KOPT-K1 (cell line): Measurements from ENCODE around the gene ABCA13.

ENCODE experiments used
- H3K27ac ChIP-seq: fragments of 200-600 bp; sonication (generic); 2 replicates; pipeline ENCODE4 v1.5.1; 2016; ENCODE audit warnings: antibody characterized with exemption, mild to moderate bottlenecking, low read depth, low read length; ENCODE audit not compliant: poor library complexity, severe bottlenecking
- H3K36me3 ChIP-seq: fragments of 200-600 bp; sonication (generic); 2 replicates; pipeline ENCODE4 v1.5.1; 2017; ENCODE audit warnings: antibody characterized with exemption, mild to moderate bottlenecking, low read length, moderate library complexity; ENCODE audit not compliant: insufficient read depth
- H3K9me3 ChIP-seq: fragments of 200-600 bp; sonication (generic); 2 replicates; pipeline ENCODE4 v1.5.1; 2017; ENCODE audit warnings: antibody characterized with exemption, low read length, mild to moderate bottlenecking; ENCODE audit not compliant: insufficient read depth, poor library complexity, severe bottlenecking

The ABCA13 gene

DNA sequence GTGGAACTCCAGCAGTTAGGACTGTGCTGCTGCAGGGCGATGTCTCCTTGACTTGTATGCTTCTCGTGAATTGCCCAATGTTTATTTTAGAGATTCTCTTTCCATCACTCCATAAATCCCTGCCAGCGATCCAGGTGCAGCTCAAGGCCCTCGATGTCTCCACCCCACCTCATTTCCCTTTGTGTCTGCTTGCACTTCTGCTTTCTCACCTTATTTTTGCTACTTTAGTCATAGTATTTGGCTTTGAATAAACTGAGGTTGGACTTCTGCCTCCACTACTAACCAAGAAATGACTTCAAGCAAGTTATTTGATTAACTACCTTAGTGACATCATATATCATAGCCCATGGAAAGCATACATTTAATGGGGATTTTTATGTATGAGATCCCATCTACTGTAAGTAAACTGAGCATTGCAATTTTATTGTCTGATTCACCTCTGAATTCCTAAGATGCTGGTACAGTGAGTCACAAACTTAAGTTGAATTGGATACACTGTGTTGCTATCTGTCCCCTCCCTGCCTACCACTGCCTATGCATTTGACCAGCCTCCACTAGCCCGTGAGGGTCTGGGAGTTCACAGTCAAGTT lies 255.8 kb downstream of the ABCA13 start:
- no peaks in the 10 kb centered on the region for H3K36me3 ChIP-seq
- H3K9me3 ChIP-seq = no peaks in the 10 kb centered on the region
- H3K27ac ChIP-seq = no peak overlapping the region

DNA sequence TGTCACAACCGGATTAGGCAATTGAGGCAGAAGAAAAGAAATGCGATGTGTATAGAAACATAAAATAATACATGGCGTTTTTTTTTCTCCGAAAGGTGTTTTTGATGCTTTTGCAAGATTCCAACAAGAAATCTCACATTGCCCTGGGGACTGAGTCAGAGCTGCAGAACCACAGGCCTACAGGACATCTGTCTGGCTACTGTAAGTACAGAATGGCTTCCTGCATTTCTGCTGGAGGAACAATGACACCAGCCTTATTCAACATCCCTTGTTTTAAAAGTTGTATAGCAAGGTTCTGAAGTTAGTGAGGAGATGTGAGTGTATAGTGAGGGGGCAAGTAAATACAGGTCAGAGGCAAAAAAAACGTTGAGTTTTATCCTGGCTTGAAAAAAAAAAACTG lies 256.4 kb downstream of the ABCA13 start:
- no peaks in the 10 kb centered on the region for H3K9me3 ChIP-seq
- no peak overlapping the region for H3K27ac ChIP-seq
- H3K36me3 ChIP-seq = no peaks in the 10 kb centered on the region

DNA sequence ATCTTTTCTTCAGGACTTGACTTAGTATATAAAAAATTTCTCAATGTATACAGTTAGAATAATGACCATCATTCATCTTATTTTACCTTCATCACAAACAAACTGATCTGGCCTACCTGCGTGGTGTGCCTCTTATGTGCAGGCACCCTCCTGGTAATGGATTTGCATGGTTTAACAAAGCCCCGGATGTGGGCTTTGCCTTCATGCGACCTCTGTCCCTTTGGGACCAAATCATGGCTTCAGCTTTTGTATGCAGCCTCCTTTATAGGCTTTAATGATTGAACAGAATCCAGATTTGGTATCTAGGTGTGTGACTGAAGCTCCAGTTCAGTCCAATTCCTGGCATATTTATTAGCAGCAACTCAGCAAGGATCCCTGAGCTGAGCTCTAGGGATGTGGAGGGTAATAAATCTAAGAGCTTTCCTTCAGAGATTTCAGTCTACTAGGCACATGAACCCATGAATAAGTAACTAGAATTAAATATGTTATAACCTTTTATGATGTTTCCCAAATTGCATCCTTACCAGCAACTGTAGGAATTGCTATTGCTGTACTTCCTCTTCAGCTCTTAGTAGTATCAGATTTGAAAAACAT lies 256.9 kb downstream of the ABCA13 start:
- Histone ChIP-seq H3K36me3 (no peaks in the 10 kb centered on the region), H3K9me3 (no peaks in the 10 kb centered on the region), H3K27ac (no peak overlapping the region)

DNA sequence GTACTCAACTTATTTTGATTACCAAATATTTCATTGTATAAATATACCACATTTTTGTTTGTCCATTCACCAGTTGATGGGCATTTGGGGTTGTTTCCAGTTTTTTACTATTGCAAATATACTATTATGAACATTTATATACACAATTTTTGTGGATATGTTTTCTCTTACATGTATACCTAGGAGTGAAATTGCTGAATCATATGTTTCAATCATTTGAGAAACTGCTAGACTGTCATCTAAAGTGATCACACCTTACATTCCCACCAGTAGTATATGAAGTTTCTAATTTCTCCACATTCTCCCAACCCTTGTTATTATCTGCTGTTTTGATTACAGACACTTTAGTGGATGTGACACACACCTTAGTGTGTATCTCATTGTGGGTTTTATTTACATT lies 257.9 kb downstream of the ABCA13 start:
- no peak overlapping the region for H3K27ac ChIP-seq
- H3K36me3 ChIP-seq = no peaks in the 10 kb centered on the region
- no peaks in the 10 kb centered on the region for H3K9me3 ChIP-seq

DNA sequence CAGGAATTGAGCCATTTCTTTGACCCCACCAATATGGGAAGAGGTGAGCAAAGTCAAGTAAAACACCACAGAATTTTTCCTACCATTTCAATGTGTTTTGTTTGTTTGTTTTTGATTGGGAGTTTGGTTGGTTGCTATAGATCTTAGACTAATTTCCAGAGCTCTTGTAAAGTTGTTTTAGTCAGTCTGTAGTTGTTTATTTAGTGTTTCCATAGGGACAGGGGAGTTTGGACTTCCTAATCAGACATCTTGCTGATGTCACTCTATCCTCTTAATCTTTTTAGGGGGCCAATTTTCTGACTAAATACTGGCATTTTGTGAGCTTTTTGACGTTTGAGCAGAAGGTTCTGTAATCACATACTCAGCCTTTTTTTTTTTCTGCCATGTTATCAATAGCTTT lies 266.9 kb downstream of the ABCA13 start:
- Histone ChIP-seq H3K36me3 (no peaks in the 10 kb centered on the region), H3K27ac (no peak overlapping the region), H3K9me3 (no peaks in the 10 kb centered on the region)

DNA sequence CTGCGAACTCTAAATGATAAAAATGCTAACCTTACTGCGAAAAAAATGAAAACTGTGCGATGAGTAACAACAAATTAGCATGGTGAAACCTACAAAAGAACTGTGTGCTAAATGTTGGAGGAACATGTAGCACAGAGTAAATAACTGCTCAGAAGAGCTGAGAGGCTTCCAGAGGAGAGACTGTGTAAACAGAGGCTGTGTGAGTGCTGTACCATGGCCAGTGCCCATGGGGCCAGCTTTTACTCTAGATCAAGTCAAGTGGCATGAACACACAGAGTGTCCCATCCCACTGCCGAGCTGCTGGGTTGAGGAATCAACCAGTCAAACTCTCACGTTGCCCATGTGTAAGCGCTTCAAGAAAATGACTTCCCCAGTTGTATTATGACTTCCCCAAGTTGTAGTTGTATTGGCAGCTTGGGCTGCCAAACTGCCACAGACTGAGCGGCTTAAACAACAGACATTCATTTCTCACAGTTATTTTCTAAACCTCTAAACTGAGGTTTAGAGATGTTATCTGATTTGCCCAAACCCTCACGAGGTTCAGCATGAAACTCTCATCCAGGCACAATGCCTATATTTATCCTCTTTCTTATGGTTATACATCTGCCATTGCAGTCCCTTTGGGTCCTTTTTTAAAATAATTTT lies 270.7 kb downstream of the ABCA13 start:
- H3K9me3 ChIP-seq = peaks cover 6% of the 10 kb centered on the region
- no peak overlapping the region for H3K27ac ChIP-seq

DNA sequence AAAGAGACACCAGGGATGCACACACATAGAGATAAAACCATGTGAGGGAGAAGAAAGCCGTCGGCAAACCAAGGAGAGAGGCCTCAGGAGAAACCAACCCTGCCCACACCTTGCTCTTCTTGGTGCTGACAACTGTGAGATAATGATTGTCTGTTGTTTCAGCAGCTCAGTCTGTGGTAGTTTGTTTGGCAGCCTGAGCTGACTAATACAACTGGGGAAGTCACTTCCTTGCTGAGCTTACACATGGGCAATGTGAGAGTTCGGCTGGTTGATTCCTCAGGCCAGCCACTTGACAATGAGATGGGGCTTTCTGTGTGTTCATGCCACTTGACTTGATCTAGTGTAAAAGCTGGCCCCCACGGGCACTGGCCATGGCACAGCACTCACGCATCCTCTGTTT lies 271.8 kb downstream of the ABCA13 start:
- H3K27ac ChIP-seq = no peak overlapping the region
- H3K36me3 ChIP-seq = no peaks in the 10 kb centered on the region
- H3K9me3 ChIP-seq = peaks cover 6% of the 10 kb centered on the region

More for the DNA sequence above, 270.7 kb downstream of the ABCA13 start:
- no peaks in the 10 kb centered on the region for H3K36me3 ChIP-seq

DNA sequence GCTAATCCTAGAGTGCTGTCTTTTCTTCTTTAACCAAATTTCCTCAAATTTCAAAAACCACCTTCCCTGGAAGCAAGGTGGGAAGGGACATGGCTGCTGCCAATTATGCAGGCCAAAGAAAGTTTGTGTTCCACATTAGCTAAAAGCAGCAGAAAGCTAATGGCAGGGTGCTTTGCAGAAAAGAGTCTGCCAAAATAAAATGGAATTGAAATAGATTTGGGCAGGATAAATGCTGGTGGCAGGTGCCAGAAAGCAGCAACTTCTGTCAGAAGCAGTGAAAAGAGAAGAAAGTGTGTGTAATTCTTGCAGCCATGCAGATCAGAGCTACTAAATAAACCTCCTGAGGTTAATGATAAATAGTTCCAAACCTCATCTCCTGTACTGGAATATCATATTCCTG lies 275.5 kb downstream of the ABCA13 start:
- Histone ChIP-seq H3K27ac (no peak overlapping the region), H3K36me3 (no peaks in the 10 kb centered on the region), H3K9me3 (peaks cover 6% of the 10 kb centered on the region)

DNA sequence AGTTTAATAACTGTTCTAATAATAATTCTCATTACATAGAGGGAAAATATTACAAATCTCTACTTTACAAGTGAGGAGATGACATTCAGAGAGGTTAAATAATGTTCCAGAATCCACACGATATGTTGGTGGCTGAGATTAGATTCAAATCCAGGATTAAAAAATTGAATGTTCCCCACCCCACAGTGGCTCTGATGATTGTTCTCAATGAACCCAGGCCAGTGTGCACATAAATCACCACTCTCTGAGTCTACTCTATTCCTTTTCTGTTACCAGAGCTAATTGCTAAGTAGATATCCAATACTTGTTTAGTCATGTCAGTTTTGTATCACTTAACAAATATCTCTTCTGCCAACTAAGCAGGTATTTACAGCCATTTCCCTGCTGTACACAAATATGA lies 281.0 kb downstream of the ABCA13 start:
- Histone ChIP-seq H3K9me3 (no peaks in the 10 kb centered on the region), H3K27ac (no peak overlapping the region), H3K36me3 (no peaks in the 10 kb centered on the region)

DNA sequence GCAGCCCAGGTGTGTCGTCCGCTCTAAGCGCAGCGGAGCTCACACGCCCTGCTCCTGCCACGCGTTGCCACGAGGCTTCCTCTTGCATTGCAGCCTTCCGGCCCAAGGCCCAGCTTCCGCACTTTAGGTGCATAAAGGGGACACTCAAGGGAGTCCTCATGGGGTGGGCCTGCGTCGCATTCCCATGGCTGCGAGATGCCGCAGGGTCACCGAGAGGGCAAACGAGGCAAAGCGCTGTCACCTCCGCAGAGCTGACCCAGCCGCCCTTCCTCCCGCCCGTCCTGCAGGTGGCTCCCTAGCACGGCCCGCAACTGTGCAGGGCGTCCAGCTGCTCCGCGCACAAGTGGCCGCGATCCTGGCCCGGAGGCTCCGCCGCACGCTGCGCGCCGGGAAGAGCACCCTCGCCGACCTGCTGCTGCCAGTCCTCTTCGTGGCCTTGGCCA lies 283.5 kb downstream of the ABCA13 start:
- Histone ChIP-seq H3K27ac (no peak overlapping the region), H3K9me3 (no peaks in the 10 kb centered on the region), H3K36me3 (no peaks in the 10 kb centered on the region)

DNA sequence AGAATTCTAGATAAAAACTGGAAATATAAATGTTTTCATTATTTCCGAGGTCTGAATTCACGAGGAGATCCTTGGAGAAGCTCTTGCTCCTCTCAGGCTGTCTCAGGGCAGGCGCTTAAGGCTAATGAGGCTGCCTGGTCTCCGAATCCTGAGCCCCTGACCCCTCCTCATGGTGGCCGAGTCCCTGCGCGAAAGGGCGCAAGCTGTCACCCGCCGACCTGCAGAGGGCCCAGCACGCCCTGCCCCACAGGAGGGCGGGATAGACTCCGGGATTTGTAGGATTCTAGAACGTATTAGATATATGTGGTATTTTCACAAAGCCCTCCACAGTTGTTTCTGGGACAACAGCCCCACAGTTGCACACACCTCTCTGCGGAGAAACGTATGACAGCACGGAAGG lies 284.1 kb downstream of the ABCA13 start:
- no peaks in the 10 kb centered on the region for H3K9me3 ChIP-seq
- no peak overlapping the region for H3K27ac ChIP-seq
- H3K36me3 ChIP-seq = no peaks in the 10 kb centered on the region

DNA sequence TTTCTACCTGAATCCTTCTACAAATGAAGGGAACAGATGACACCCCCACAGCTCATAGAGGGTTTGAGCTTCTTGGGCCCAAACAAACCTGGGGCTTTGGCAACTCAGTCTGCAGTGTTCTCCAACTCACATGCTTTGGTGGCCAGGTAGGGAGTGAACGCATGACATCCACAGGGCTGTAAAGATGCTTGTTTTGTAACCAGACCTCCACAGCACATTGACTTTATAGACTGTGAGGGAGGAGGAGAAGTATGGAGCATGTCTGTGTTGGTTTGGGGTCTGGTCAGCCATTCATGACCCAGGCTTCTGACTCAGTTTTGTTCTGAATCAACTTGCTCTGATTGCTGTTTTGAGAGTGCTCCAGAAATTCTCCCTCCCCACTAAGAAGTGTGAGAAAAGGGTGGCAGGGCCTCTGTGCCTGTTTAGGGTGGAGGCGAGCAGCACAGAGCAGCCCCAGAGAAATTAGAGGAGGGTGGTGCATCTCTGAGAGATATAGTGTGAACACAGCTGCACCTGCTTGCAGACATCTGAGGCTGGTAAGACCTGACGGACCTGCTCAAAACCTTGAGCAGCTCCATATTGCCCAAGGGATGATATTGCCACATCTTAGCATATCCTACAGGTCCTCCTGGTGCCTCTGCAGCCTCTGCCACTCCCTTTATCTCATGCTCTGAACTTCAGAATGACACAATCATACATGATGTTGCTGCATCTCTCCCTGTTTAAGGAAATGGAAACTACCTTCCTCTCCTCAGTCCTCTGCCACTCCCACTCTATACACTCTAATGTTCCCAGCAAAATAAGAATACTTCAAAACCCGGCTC lies 287.7 kb downstream of the ABCA13 start:
- Histone ChIP-seq H3K9me3 (no peaks in the 10 kb centered on the region), H3K27ac (no peak overlapping the region), H3K36me3 (no peaks in the 10 kb centered on the region)

DNA sequence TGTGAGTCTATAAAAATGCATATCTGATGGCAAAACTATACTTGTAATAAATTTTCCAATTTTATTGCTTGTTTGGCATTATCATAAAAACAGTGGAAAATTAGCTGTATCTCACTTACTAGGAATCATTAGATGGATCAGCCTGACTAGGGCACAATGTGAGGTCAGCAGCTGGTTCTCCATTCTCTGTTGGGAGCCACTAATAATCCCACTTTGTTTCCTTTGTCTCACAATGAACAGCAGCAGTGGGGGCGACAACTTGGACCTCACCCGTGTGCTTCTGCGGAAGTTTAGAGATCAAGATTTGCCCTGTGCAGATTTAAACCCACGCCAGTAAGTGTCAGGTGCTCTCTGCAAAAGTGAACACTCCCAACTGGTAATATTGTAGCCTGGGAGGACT lies 295.5 kb downstream of the ABCA13 start:
- H3K9me3 ChIP-seq = no peaks in the 10 kb centered on the region
- no peak overlapping the region for H3K27ac ChIP-seq
- H3K36me3 ChIP-seq = no peaks in the 10 kb centered on the region

DNA sequence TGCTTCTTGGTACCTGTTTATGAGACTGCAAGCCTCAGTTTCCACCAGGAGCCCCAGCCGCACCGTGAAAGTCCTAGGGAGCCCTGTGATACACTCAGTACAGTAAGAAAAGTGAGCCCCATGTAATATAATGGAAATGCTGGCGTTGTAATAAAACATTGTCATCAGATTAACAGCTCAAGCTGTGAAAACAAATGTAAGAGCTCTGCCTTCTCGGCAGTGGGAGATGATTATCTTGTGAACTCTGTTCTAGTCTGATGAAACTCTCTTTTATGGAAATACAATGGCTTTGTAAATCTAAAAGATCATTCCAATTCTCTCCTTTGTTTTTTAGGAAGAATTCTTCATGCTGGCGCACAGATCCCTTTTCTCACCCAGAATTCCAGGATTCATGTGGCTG lies 299.9 kb downstream of the ABCA13 start:
- no peaks in the 10 kb centered on the region for H3K36me3 ChIP-seq
- no peaks in the 10 kb centered on the region for H3K9me3 ChIP-seq
- H3K27ac ChIP-seq = no peak overlapping the region

DNA sequence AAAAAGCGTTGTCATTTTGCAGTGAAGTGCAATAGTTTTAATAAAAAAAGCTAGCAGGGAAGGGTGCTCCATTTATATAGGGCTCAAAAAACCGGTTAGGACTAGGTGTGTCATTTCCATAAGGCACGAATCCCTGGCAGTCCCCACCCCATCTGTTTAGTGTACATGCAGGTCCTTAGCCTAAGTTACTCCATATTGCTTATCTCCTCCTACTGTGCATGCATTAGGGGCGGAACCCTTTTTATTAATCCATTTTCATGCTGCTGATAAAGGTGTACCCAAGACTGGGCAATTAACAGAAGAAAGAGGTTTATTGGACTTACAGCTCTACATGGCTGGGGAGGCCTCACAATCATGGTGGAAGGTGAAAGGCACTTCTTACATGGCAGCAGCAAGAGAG lies 301.4 kb downstream of the ABCA13 start:
- H3K9me3 ChIP-seq = no peaks in the 10 kb centered on the region
- no peak overlapping the region for H3K27ac ChIP-seq
- no peaks in the 10 kb centered on the region for H3K36me3 ChIP-seq
